Measurements from ENCODE around the gene DOP1B.

The DOP1B gene

GRCh38 chr21:36169470-36170128, 13.0 kb downstream of the DOP1B start:
- no peak for DNase-seq (ENCODE audit: low read depth, low spot score)
- H3K27ac ChIP-seq: no peak overlapping the region

- H3K27ac ChIP-seq: no peak overlapping the region
- DNase-seq (ENCODE audit: low read depth, low spot score): no peak
These were observed 14.2 kb downstream of the DOP1B start for GRCh38 chr21:36170823-36171222.

GRCh38 chr21:36171336-36171735, 14.7 kb downstream of the DOP1B start:
- no peak for DNase-seq (ENCODE audit: low read depth, low spot score)
- no peak overlapping the region for H3K27ac ChIP-seq

- H3K27ac ChIP-seq: no peak overlapping the region
- no peak for DNase-seq (ENCODE audit: low read depth, low spot score)
These were observed 15.2 kb downstream of the DOP1B start for GRCh38 chr21:36171741-36172331.

GRCh38 chr21:36174780-36175179, 18.2 kb downstream of the DOP1B start:
- DNase-seq (ENCODE audit: low read depth, low spot score): no peak
- H3K27ac ChIP-seq: no peak overlapping the region

GRCh38 chr21:36175771-36176565, 19.3 kb downstream of the DOP1B start:
- H3K27ac ChIP-seq: no peak overlapping the region
- DNase-seq (ENCODE audit: low read depth, low spot score): no peak

- no peak for DNase-seq (ENCODE audit: low read depth, low spot score)
- H3K27ac ChIP-seq: no peak overlapping the region
These were observed 21.7 kb downstream of the DOP1B start for GRCh38 chr21:36178349-36178748.

GRCh38 chr21:36179145-36179544, 22.5 kb downstream of the DOP1B start:
- no peak overlapping the region for H3K27ac ChIP-seq
- no peak for DNase-seq (ENCODE audit: low read depth, low spot score)

- H3K27ac ChIP-seq: no peak overlapping the region
- DNase-seq (ENCODE audit: low read depth, low spot score): no peak
These were observed 24.3 kb downstream of the DOP1B start for GRCh38 chr21:36180963-36181362.

- H3K27ac ChIP-seq: no peak overlapping the region
- DNase-seq (ENCODE audit: low read depth, low spot score): no peak
These were observed 26.6 kb downstream of the DOP1B start for GRCh38 chr21:36183144-36183795.

GRCh38 chr21:36184545-36184944, 27.9 kb downstream of the DOP1B start:
- no peak for DNase-seq (ENCODE audit: low read depth, low spot score)
- no peak overlapping the region for H3K27ac ChIP-seq

- no peak overlapping the region for H3K27ac ChIP-seq
- no peak for DNase-seq (ENCODE audit: low read depth, low spot score)
These were observed 28.9 kb downstream of the DOP1B start for GRCh38 chr21:36185523-36185922.

GRCh38 chr21:36186081-36186480, 29.5 kb downstream of the DOP1B start:
- H3K27ac ChIP-seq: no peak overlapping the region
- DNase-seq (ENCODE audit: low read depth, low spot score): no peak

- no peak for DNase-seq (ENCODE audit: low read depth, low spot score)
- H3K27ac ChIP-seq: no peak overlapping the region
These were observed 30.1 kb downstream of the DOP1B start for GRCh38 chr21:36186506-36187399.

GRCh38 chr21:36188081-36188681, 31.6 kb downstream of the DOP1B start:
- peak; percentile 40 for DNase-seq (ENCODE audit: low read depth, low spot score)
- H3K27ac ChIP-seq: peak overlapping the region; percentile 48

- H3K27ac ChIP-seq: peak overlapping the region; percentile 48
- DNase-seq (ENCODE audit: low read depth, low spot score): no peak
These were observed 32.3 kb downstream of the DOP1B start for GRCh38 chr21:36188937-36189336.

GRCh38 chr21:36190736-36191135, 34.1 kb downstream of the DOP1B start:
- no peak overlapping the region for H3K27ac ChIP-seq
- DNase-seq (ENCODE audit: low read depth, low spot score): no peak

- DNase-seq (ENCODE audit: low read depth, low spot score): peak; percentile 48
- no peak overlapping the region for H3K27ac ChIP-seq
These were observed 36.6 kb downstream of the DOP1B start for GRCh38 chr21:36193200-36193599.

GRCh38 chr21:36194024-36194423, 37.4 kb downstream of the DOP1B start:
- no peak for DNase-seq (ENCODE audit: low read depth, low spot score)
- no peak overlapping the region for H3K27ac ChIP-seq

GRCh38 chr21:36195613-36196012, 39.0 kb downstream of the DOP1B start:
- no peak for DNase-seq (ENCODE audit: low read depth, low spot score)
- H3K27ac ChIP-seq: no peak overlapping the region
